Panc1 (cell line): ENCODE measurements around the gene DKK1.

Experiments used
- CTCF ChIP-seq: fragments of 450-650 bp; IDR thresholded peaks from 2 replicates; pipeline ENCODE4 v1.5.1; 2017; ENCODE audit warnings: mild to moderate bottlenecking
- SIN3A ChIP-seq: IDR thresholded peaks from 2 replicates; pipeline ENCODE4 v1.6.1; 2012; ENCODE audit warnings: low read depth, mild to moderate bottlenecking, low read length, moderate library complexity, borderline replicate concordance; ENCODE audit not compliant: insufficient read depth

- TF ChIP-seq CTCF, result no peak
- TF ChIP-seq SIN3A, result no peak
These were observed 37.9 kb upstream of the DKK1 start for GRCh38 chr10:52276163-52276562.
